COLO829 (cell line): ENCODE measurements around the gene THAP2.

ENCODE experiments used
- DNase-seq: peaks from one replicate; pipeline ENCODE4 v3.0.0; 2012; ENCODE audit warnings: low spot score

THAP2 gene

GRCh38 chr12:71703206-71703605 is 39.1 kb downstream of the THAP2 start:
- no peak for DNase-seq

- DNase-seq: no peak
Observed at GRCh38 chr12:71704920-71705319, 40.8 kb downstream of the THAP2 start.

DNA sequence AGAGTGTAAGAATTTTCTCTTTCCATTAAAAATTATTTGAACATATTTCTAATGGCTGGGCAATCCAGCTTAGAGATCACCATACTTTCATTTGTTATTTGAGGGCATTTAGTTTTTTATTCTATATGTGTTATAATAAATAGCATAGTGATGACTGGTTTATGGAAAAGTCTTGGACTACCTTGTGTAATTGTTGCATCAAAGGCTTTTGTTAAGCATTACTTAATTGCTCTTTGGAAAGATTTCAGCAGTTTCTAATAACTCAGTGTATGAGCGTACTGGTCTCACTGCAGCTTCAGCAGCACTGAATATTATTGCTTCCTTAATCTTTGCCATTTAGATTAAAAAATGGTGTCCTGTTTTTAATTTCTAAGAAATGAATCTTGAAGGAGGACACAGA is 44.6 kb downstream of the THAP2 start:
- DNase-seq: no peak

GRCh38 chr12:71710276-71711125 is 46.4 kb downstream of the THAP2 start:
- peak; percentile 58 for DNase-seq

DNA sequence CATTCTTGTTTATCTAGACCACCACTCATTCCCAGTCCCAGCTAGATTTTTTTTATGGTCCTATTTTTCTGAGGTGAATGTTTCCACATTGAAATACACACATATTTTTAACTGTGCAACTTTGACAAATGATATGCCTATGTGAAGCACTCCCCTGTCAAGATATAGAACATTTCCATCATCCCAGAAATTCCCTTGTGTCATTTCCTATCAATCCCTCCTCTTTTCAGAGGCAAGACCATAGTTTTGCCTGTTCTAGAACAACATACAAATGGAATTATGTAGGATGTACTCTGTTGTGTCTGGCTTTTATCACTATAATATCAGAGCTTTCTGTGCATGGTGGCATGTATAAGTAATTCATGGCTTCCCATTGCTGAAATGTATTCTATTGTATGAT is 54.5 kb downstream of the THAP2 start:
- DNase-seq: no peak

- no peak for DNase-seq
Observed at GRCh38 chr12:71719647-71720370, 55.7 kb downstream of the THAP2 start.

DNA sequence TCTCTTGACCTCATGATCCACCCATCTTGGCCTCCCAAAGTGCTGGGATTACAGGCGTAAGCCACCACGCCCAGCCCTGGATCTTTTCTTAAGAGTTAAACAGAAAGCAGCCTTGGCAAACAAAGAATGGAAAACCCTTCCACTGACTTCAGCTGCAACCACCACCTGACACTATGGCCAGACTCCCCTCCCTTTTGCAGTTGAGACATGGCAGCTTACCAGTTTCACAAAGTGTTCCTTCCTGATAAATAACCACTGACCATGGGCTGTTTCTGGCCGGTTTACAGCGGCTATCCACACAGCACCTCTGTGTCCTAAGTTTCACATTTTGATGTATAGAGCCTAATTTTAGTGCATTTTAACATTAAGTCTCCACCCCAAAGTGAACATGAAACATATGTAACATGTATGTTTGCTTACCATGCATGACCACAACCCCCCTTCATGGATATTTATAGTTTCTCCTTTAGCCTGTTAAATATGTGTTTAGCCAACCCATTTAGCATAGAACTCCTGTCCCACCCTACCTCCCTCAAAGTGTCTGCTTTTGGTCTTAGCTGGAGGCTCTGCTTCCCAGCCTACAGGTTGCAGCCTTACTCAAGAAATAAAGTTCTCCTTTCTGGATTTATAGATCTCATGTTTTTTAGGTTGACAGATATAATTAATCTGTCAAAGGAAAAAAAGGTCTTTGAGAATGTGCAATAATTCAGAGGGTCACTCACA is 57.8 kb downstream of the THAP2 start:
- DNase-seq: no peak

DNA sequence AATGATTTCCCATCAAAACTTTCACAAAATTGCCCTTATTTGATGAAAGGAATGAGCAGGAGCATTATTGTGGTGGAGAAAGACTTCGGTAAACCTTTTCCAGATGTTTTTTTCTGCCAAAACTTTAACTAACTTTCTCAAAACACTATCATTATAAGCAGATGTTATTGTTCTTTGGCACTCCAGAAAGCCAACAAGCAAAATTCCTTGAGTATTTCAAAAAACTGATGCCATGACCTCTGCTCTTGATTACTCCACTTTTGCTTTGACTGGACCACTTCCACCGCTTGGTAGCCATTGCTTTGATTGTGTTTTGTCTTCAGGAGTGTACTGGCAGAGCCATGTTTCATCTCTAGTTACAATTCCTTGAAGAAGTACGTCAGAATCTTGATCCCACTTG is 60.9 kb downstream of the THAP2 start:
- DNase-seq: no peak

DNA sequence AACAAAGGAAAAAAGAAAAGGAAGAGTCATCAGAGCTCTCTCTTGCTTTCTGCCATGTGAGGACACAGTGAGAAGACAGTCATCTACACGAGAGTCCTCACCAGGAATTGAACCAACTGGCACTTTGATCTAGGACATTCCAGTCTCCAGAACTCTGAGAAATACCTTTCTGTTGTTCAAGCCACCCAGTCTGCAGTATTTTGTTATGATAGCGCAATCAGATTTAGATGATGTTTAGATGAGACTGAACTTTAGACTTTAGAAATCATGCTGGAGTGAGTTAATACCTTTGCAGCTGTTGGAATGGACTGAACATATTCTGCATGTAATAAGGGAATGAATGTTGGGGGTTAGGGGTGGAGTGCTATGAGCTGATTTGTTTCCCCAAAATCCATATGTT is 62.4 kb downstream of the THAP2 start:
- DNase-seq: no peak

- no peak for DNase-seq
Observed at GRCh38 chr12:71727958-71728357, 63.9 kb downstream of the THAP2 start.
